ENCODE results near the gene CPN2. TPM values are rescaled to one million over a fixed set of nuclear protein-coding genes. Genes with fewer than 3 reads are reported as not detected.

Gene CPN2
- total RNA-seq, 1 donor from 2014 or later = not detected

DNA sequence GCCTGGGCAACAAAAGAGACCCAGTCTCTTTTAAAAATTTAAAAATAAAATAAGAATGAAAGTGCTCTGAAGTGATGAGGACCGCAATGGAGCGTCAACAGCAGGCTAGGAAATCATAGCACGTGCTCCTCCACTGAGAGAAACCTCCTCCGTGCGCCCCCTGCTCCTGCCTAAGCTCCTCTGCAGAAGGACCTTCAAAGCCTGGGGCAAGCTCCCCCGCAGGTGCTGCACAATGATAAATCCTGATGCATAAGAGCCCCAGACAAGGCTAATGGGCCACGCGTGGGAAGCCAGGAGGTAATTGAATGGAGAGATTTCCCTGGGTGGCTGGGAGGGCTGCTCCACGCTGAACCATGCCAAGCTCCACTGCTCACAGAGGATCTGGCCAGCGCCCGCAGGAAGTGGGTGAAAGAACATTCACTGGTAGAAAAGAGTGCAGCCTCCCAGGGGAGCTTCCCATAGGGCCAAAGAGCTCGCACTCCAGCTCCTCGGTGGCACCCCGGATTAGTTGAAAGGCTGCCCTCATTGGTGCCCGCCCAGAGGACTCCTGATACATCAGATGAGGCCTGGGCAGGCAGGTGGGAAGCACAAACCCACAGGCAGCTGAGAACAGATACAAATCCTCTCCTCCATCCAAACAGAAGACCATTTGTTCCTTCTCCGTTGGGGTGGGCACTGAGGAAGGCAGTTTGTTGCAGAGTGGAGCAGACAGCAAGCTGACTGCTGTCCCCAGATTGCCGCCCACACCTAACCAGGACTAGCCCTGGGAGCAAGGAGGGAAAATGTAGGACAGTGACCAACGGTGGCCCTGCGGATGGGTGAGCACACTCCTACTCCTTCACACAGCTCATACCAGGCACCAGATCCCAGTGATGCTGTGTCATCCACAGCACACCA, 52.5 kb downstream of the CPN2 start:
- no peak for DNase-seq (ENCODE audit: low read depth)

- peak; percentile 51 for DNase-seq (ENCODE audit: low read depth)
These were observed 54.5 kb downstream of the CPN2 start for GRCh38 chr3:194296454-194297263.

GRCh38 chr3:194294895-194295214, 56.3 kb downstream of the CPN2 start:
- DNase-seq (ENCODE audit: low read depth) = no peak

DNA sequence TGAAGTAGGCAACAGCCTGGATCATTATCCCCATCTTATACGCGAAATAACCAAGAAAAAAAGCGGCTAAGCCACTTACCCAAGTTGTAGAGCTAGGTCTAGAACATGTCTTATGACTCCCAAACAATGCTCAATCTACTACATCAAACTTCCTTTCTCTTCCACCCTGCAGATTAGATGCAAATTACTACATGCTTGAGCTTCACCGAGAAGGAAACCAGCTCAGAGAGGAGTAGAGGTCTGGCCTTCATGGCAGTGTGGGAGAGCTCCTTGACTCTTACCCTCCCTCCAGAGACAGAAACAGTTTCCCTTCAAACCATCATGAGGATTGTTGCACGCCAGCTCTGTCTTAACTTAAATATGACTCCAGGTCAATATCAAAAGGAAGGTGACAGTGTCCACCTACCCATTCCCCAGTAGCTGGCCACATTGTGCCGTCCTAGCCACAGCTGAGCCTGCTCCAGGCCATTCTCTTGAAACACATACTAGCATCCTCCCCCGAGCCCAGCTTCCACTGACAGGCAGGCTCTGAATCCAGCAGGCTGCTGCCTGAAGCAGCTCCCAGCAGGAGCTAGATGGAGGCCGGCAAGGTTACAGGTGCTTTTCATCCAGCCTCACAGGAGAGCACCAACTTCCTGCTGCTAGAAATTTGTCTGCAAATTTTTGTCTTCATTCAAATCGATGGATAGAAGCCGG, 56.8 kb downstream of the CPN2 start:
- no peak for DNase-seq (ENCODE audit: low read depth)

DNA sequence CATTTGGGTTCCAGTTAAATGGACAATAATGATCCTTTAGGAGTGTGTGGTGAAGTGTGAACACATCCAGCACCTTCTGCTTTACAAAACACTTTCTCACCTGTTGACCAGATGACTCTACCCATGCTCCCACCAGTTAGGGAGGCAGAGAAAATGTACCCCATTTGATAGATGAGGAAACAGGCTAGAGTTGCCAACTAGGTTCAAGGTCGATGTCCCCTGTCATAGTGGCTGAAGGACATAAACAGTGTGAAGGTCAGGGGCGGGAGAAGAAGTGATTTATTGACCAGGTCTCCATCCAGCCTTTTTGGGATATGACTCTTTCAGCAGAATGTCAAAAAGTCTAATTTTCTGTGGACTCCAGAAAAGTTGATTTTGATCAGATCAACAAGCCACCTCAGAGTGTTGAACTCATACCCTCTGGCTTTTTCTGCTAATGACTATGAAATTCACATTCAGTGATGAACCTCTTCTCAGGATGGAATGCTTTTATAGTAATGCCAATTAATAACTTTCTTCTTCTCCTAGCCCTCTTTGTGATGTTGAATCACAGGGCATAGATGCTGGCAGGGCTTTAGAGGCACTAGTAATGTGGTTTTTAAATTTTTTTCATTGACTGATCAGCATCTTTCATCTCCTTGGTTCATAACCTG, 57.5 kb downstream of the CPN2 start:
- no peak for DNase-seq (ENCODE audit: low read depth)

GRCh38 chr3:194292331-194292730, 58.8 kb downstream of the CPN2 start:
- no peak for DNase-seq (ENCODE audit: low read depth)

Other genes starting within 250 kb of the CPN2 start
- gene HES1, start 215.2 kb downstream of the CPN2 start, total RNA-seq = 5.5 and 9.0 TPM in 2 replicates
- 0.16 TPM in 1 of 2 replicates, not detected in the other for gene LRRC15, start 18.4 kb upstream of the CPN2 start, total RNA-seq
- gene GP5, start 47.9 kb upstream of the CPN2 start, total RNA-seq = 0.31 TPM in 1 of 2 replicates, not detected in the other
- gene ATP13A3, start 135.7 kb upstream of the CPN2 start, total RNA-seq = 202 and 213 TPM in 2 replicates

All from myocyte (in vitro differentiated cells).